HG03039 (cell line): ENCODE results near the gene TNKS1BP1.
"Not testable (repeated sequence)": the region's sequence is repeated elsewhere in the genome, so short reads cannot be mapped to it uniquely, and the experiment has no call there.

Experiments
- ATAC-seq: cut with Tn5 transposase; IDR thresholded peaks from one replicate; pipeline ENCODE4 v1.9.1; 2021; ENCODE audit warnings: mild to moderate bottlenecking, moderate library complexity; ENCODE audit not compliant: unreplicated experiment

TNKS1BP1 gene

GRCh38 chr11:57356268-57356667, 31.5 kb upstream of the TNKS1BP1 start:
- no peak for ATAC-seq

GRCh38 chr11:57354699-57355098, 29.9 kb upstream of the TNKS1BP1 start:
- ATAC-seq = no peak

- no peak for ATAC-seq
Measured at GRCh38 chr11:57353852-57354251, 29.1 kb upstream of the TNKS1BP1 start.

- no peak for ATAC-seq
Measured at GRCh38 chr11:57353446-57353845, 28.7 kb upstream of the TNKS1BP1 start.

- no peak for ATAC-seq
Measured at GRCh38 chr11:57353036-57353435, 28.3 kb upstream of the TNKS1BP1 start.

GRCh38 chr11:57349491-57350274, 24.9 kb upstream of the TNKS1BP1 start:
- ATAC-seq = no peak

- no peak for ATAC-seq
Measured at GRCh38 chr11:57348636-57349313, 24.0 kb upstream of the TNKS1BP1 start.

GRCh38 chr11:57348052-57348451, 23.3 kb upstream of the TNKS1BP1 start:
- no peak for ATAC-seq

GRCh38 chr11:57347336-57347735, 22.6 kb upstream of the TNKS1BP1 start:
- ATAC-seq = no peak

GRCh38 chr11:57345555-57346211, 20.9 kb upstream of the TNKS1BP1 start:
- ATAC-seq = peak; percentile 65

GRCh38 chr11:57344826-57345225, 20.1 kb upstream of the TNKS1BP1 start:
- no peak for ATAC-seq

GRCh38 chr11:57343825-57344224, 19.1 kb upstream of the TNKS1BP1 start:
- no peak for ATAC-seq

- ATAC-seq = no peak
Measured at GRCh38 chr11:57342702-57343101, 17.9 kb upstream of the TNKS1BP1 start.

- ATAC-seq = no peak
Measured at GRCh38 chr11:57341250-57341808, 16.6 kb upstream of the TNKS1BP1 start.

- ATAC-seq = no peak
Measured at GRCh38 chr11:57340039-57340615, 15.4 kb upstream of the TNKS1BP1 start.

- no peak for ATAC-seq
Measured at GRCh38 chr11:57339328-57339727, 14.6 kb upstream of the TNKS1BP1 start.

- ATAC-seq = no peak
Measured at GRCh38 chr11:57338142-57338541, 13.4 kb upstream of the TNKS1BP1 start, which contains the start of gene P2RX3. Gene P2RX3 (plus strand): TSS chr11:57338352. CDS start chr11:57338551, 199 bp downstream.

GRCh38 chr11:57336856-57337255, 12.1 kb upstream of the TNKS1BP1 start:
- ATAC-seq = not testable (repeated sequence)

- ATAC-seq = no peak
Measured at GRCh38 chr11:57336111-57336666, 11.4 kb upstream of the TNKS1BP1 start.

GRCh38 chr11:57335343-57336110, 10.8 kb upstream of the TNKS1BP1 start, which contains the start of gene SSRP1:
Gene SSRP1 (minus strand): TSS chr11:57335892. CDS start chr11:57335121, 771 bp downstream.
- ATAC-seq = peak; percentile 99
